Fibroblast of skin of left biceps (primary cell): ENCODE data around the gene COL4A1.

Experiments
- DNase-seq, 2 experiments: peaks; one replicate each; pipeline ENCODE4 v3.0.0-alpha.2; 2013; ENCODE audit warnings: low read depth in 2 of 2

COL4A1 gene

DNA sequence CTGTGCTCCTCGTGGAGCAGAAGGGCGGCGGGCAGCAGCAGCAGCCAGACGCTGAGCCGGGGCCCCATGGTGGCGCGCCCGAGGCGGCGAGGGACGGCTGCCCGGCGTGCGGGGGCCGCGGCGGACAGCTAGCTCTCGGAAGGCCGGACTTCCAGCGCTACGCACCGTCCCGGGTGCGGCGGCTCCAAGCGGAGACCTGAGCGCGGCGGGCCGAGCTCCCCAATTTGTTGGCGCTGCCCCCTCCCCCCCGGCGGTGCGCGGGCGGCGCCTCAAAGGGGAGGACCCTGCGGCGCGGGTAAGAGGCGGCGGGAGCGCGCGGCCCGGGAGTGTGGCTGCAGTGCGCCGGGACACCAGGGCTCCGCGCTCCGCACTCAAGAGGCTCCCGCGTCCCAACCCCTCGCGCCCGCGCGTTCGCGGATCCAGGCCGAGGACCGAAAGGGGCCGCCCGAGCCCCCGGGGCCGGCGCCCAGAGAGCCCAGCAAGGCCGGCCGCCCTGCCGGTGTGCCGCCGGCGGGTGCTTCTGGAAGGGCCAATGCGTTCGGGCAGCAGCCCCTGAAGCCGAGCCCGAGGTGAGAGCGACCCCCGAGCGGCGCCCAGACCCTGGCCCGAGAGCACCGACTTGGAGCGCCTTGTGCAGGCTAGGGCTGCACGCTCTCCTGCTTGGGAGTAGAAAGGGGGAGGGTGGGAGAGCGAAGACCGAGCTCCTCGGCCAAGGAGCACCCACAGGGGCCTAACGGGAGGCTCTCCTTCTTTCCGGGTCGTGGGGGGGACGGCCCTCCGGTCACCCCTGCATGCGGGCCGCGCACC is at the start of gene COL4A1, which contains the start of gene COL4A2:
COL4A1 (minus strand) TSS at position 198 of the 807 bp plus-strand sequence; CDS start at position 68, 130 bp downstream.
COL4A2 (plus strand) TSS at position 325 of the 807 bp plus-strand sequence. CDS start 620 bp downstream, outside the sequence.
- no peak for DNase-seq

DNA sequence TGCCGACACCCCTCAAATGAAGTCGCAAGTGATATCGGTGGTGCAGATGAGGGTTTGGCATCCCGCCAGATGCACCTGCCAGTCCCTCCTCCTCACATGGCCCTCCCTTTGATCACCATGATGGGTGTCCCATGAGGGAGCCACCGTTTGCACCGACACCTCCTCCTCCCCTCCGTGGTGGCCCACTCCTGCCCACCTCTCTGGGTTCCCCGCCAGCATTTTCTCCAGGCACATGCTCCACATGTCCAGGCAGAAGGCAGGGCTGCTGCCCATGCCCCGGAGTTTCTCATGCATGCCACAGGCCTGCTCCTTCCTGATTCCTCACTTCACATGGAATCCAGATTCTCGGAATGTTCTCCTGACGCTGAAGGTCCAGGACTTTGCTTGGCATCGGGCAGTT is 49.4 kb upstream of the COL4A1 start:
- DNase-seq: no peak

DNA sequence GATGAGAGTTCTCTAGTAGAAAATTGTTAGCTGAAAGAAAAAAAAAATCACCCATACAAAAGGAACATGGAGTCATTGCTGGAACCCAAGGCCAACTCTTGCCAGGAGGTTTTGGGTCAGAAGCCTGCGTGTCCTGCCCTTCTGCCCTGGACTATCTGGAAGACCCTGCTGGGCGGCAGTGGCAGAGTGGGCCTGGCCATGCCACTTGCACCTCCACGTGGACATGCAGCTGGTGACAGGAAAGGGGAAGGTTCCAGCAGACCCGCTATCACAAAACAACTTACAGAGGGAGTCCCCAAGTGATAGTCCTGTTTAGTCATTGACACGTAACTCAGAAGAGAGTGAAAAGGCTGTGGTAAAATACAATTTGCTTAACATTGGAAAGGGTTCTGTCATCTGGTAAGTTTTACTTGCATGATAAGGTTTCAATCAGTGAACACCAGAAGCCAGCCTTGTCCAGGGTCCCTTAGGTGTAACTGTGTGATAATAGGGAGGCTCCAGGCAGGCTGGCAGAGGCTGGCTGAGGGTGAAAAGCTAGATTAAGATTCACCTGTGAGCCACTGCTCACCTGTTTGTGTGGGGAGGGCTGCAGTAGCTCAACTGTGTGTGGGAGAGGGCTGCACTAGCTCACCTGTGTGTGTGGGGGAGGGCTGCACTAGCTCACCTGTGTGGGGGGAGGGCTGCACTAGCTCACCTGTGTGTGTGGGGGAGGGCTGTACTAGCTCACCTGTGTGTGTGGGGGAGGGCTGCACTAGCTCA is 47.9 kb upstream of the COL4A1 start:
- DNase-seq: no peak

DNA sequence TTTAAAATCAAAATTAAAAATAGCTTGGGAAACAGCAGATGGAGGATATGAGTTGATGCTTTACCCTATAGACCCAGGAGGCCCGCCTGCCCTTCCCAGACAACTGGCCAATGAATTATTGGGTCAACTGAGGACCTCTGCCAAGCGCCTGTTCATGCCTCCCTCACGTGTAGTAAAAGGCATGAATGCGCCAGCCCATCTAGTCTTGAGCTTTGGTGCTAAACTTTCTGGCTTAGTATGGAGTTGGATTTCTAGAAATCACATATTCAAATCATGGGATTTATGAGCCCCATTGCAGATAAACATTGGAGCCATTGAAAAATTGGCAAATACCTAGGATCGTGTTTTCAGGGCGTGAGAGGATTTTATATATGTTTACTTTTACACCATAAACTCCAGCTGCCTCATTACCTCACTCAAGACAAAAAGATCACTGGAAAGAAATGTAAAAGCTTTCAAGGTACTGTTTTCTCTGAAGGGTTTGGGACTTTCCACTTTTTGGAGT is 47.2 kb upstream of the COL4A1 start:
- DNase-seq: no peak

DNA sequence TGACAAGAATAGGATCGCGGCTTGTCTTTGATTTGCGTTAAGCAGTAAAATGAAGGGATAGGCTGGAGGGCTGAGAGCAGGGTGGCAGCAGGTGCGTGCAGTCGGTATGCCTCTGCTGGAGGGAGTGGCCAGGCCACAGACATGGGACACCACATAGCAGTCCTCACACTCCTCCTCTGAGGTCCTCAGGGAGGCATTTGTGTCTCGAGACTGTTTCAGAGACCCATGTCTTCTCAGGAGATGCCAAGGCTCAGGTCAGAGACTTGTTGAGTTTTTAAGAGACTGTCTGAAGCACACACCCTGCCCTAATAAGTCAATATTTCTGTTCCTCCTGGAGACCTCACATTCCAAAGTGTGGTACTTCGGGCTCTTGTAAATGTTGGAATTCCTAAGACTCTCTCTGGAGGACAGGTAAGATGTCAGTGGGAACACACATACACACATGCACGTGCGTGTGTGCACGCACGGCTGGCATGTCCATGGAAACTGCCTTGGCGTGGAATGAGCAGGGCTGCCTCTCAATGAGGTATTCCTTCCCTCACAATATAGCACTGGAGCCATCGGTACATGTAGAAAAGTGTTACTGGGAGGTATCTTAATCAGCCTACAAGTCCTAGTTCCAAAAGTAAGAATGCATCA is 46.5 kb upstream of the COL4A1 start:
- DNase-seq: no peak

DNA sequence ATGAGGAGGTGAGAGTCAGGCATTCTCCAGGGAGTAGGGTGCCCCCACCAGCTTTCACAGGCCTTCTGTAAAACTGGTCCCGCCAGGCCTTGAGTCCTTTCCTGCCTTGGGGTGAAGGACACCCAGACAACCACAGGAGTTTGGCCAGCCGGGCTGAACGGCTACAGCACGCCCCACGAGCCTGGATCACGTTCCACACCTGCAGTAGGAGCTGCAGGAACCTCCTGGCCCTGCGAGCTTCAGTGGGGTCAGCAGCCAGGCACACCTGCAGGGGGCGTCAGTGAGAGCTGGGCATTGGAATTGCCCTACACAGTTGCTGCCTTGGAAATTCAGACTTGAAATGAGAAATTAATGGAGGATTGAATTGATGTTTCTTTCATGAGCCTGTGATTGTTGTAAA is 45.8 kb upstream of the COL4A1 start:
- DNase-seq: no peak

DNA sequence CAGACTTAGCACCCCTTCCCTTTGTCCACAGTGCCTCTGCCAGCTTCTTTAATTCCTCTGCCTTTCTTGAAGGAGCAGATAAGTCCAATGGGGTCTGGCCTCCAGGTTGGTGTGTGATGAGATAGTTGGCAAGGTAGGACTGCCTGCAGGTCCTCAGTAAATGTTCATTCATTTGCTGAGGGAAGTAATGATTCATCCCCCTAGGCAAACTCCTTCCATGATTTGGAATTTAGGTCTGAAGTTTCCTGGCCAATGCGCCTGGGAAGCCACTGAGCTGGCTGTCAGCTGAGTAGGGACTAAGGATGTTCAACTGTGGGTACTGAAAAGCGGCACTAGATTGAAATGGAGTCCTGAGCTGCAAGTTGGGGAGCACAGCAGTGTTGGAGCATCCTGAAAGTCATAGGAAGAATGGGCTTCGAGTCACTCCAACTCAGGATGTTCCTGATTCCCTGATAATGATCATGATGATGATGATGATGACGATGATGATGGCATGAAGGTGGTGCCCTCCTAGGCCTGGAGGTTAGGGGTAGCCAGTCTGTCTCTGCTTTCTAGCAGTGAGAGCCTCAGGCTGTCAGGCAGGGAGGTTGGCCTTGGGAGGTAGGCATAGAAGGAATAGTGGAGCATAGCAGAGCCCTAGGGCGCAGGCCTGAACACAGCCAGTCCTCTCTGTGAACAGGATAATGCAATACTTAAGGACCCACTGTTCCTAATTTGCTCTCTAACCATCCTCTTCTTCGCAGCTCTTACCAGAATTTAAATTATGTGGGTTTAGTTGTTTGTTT is 44.9 kb upstream of the COL4A1 start:
- DNase-seq: no peak

DNA sequence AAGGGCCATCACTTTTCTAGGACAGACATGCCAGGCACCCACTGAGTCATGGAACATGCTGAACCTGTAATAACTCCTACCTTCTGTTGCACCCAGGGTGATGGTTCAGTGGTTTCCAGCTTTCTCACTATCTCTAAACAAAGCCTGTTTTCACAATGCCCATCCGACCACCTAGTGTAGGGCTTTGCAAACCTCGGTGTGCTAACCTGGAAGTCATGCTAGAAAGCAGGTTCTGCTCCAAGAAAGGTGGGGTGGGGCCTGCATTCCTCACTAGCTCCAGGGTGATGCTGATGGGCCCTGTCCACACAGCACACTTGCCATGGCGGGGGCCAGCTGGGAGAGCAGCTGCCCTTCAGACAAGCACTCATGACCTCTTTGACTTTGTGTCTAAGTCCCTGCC is 43.6 kb upstream of the COL4A1 start:
- no peak for DNase-seq

DNA sequence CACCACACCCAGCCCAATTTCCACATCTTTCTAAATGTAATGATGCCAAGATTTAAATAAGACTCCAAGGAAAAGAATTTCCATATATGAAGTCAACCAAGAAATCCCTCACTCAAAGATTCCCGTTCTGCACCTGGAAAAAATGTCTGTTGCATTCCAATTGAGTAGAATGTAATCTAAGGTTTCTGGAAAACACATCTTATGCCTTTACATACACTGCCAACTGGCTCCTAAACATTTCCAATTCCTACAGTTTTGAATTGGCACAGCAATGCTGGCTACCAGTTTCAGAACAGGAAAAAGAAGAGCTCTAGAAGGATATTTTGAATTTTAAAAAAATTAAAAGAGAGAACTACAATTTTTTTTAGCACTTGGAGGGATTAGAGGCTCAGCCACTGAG is 43.1 kb upstream of the COL4A1 start:
- DNase-seq: no peak

DNA sequence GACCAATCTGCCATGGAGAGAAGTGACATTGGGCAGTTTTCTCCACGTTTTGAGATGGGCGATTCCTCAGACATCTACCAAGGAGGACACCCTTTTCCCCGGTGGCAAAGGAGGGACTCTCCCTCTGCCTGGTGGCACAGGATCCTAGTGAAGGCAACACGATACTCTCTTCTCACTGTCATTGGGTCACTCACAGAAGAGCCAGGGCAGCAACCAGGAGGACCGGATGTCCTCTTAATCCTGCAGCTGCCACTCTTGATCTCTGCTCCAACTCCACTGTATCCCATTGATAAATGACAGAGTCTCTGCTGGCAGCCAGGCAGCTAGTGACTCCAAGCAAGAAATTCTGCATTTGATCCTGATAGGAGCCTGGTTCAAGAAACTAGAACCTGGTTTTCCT is 42.3 kb upstream of the COL4A1 start:
- DNase-seq: no peak

DNA sequence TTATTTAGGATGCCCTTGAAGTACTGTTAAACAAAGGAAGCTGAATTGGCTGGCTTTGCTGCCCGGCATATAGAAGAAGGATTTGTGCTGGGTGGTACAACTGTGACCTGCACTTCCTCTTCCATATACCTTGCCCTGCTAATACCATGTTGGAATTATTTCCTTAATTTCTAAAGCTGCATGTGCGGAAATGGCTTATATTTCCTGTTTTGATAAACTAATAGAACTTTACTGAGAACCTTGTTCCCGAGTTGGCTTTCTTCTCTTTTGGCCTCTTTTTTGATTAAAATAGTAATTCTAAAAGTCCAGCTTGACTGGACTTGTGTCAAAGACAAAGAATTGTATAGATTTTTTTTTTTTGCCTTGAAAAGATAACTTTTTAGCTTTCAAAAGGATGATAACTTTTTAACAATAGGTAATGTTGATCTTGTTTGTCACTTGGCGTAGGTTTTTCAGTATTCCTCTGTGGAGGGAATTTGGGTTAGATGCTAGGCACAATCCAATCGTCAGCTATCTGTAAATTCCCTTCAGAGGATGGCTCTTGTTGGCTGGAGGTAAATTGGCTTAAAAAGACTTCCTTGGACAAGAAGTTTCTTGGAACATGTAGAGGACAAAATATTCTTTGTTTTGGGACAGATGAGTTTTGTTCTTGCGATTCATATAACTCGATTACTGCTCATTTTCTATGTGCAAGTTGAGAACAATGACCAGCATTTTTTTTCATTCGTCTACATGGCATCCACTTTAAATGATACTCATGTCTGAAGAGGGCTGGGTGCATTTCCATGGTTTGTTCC is 41.5 kb upstream of the COL4A1 start:
- DNase-seq: no peak

DNA sequence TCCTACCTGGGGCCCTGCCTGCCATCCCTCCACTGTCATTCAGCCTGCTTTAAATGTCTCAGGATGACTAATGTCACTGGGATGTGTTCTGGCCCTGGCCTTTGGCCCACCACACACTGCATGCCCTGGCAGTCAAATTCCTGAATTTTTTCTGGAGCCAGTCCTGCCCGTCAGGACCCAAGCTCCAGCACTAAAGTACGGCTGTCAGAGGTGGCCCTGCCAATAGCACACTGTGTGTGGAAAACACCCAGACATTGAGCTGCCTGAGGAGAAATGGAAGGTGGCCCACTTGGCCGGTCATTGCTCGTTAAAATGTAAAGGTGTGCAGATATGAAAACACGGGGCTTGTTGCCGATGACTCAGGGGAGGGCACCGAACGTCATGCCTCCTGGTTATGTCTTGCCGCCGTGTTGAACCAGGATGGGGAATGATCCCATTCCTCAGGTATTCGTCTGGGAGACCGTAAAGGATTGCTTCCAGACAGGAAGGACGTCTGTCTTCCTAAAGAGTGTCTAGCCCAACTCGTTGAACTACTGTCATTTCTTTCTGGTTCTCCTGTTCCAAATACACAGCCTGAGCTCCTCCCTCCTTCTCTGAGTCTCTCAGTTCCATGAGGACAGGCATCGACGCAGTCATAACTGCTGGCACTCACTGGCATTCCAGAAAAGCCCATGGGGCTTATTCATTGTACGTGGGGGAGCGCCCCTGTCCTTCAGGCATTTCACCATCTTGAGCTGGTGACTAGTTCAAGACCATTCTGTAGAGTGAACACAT is 40.8 kb upstream of the COL4A1 start:
- DNase-seq: no peak

DNA sequence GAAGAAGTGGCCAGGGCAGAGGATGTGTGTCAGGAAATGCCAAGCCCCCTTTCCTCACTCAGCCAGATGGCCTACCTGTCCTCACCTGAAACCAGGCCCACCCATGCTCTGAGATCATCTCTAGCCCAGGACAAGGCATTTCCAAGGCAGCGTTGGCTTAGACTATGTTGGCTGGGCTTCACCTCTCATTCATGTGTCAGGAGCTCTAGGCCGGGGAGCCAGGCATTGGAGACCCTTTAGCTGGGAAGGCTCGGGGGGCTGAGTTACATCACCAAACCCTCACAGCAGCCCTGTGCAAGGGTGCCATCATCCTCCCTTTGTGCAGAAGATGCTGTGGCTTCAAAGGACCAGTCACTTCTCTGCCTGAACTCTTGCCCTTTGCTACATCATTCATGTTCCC is 40.1 kb upstream of the COL4A1 start:
- no peak for DNase-seq

DNA sequence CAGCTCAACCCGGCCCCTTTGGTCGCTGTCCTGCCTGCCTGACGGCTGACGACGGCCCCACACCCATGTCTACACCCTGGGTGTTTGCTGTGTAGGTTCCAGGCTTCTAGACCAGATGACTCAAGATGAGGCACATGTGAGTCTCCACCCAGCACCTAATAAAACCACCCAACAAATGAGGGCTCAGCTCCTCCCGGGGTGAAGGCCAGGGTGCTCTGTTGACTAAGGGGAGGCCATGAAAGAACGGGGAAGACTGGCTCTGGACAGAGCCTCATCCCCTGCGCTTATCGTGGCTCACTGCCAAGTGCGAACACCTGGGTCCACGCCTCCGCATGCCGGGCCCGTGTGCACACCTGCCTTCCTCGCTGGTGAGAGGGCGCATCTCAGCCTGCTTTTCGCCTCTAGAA is 39.7 kb upstream of the COL4A1 start:
- no peak for DNase-seq

DNA sequence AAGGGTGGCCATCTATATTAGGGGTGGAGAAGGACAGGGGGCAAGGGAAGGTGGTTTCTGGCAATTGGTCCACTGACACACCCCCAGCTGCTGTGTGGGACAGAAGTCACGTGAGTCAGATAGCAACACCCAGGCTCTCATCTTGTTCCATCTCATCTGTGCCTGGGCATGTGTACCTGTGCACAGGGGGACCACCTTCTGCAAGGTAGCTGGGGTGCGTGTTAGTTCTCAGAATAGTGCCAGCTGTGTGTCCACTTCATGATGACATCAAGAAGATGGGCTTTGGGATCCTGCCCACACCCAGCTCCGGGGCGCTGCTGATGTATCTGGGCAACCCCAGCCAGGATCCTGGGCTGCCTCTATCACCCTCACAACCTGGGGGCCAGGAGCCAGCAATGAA is 38.7 kb upstream of the COL4A1 start:
- no peak for DNase-seq

DNA sequence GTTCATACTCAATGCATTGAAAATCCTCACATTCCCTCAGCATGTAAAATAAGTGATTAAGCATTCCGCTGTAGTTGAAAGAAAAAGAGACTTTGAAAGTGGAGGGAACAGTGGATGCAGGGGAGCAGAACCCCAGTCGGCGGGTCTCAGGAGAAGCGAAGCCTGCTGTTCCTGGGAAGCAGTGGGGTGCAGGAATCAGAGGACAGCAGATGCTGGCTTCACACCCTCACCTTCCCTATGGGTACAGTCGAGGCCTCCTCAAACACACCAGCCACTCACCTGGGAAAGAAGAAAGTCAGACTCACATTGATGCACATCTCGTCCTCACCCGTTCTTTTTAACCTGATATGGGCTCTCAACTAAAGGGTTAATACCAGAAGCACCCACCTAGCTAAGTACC is 38.3 kb upstream of the COL4A1 start:
- no peak for DNase-seq

DNA sequence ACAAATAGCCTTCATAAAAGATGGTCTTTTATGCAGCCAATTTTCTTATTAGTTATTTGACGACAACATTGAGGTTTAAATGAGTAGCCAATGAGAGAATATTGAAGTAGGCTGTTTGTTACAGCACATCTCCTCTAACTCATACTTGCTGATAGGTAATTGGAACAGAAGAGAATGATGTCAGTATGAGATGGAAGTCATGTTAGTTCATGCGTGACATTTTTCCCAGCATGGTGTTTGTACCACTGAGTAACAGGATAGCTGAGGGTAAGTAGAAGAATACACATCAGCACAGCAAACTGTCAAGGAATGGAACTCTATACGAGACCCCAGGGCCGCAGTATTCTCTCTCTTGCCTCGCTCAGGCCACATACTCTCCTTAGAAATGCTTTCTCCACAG is 37.4 kb upstream of the COL4A1 start:
- no peak for DNase-seq

DNA sequence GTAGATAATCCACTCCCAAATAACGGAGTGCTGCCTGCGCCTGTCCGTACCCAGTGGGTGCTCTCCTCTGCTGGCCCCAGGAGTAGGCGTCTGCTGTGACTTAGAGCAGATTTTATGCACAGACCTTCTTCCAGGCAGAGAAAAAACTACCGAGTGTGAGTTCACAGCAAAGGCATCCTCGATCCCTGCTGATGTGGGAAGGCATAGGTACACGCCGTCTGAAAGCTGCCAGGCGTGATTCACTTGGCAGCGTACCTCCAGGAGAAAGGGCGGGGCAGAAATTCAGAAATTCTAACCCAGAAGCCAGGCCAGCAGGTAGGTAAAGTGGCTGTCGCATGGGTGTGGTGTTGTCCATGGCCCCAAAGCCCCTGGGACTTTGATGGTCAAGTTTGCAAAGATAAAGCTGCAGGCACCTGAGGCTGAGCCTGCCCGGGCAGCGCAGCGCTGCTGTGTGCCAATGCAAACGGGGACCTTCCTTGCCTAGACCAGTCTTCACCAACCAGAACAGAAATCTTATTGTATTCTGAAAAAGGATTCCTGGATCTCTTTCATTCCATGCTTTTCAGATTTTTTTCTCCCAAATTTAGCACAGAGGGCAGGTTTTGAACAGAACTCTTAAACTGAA is 36.4 kb upstream of the COL4A1 start:
- DNase-seq: no peak

DNA sequence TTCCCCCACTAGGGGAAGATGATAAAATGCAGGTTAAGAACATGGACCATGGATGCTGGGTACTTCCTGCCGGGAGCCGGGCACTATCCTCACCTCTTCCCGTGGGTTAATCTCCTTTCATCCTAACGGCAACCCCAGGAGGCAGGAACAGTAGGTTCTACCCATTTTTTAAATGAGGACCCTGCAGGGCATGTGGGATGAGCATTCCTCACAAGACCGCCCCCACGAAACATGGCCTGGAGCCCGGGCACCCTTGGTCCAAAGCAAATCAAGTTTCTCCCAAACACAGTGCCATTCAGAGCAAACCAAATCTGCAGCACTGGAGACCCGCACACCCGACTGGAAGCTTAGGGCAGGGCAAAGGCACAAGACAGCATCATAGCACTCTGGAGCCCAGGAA is 35.5 kb upstream of the COL4A1 start:
- no peak for DNase-seq
